Neuronal stem cell (in vitro differentiated cells): Measurements from ENCODE around the gene LENG1.

Experiments used
- DNase-seq: peaks from one replicate; pipeline ENCODE4 v3.0.0-alpha.2; 2013; ENCODE audit warnings: low spot score
- H2AFZ ChIP-seq: one replicate; pipeline ENCODE4 v1.6.1; 2013; ENCODE audit warnings: mild to moderate bottlenecking, low read length, inconsistent platforms
- H2AK5ac ChIP-seq: 2 replicates; pipeline ENCODE4 v1.6.1; 2013; ENCODE audit warnings: low read depth, mild to moderate bottlenecking, inconsistent platforms, low read length, moderate library complexity, mixed read lengths
- H2BK120ac ChIP-seq: 2 replicates; pipeline ENCODE4 v1.6.1; 2013; ENCODE audit warnings: low read depth, mild to moderate bottlenecking, inconsistent platforms, low read length, moderate library complexity, mixed read lengths
- H2BK12ac ChIP-seq: one replicate; pipeline ENCODE4 v1.6.1; 2013; ENCODE audit warnings: low read length, inconsistent platforms
- H2BK15ac ChIP-seq: 2 replicates; pipeline ENCODE4 v1.6.1; 2013; ENCODE audit warnings: mild to moderate bottlenecking, low read length, inconsistent platforms, mixed read lengths
- H2BK5ac ChIP-seq: one replicate; pipeline ENCODE4 v1.6.1; 2013; ENCODE audit warnings: inconsistent platforms, mild to moderate bottlenecking, low read length, moderate library complexity
- H3K14ac ChIP-seq: one replicate; pipeline ENCODE4 v1.6.1; 2013; ENCODE audit warnings: low read length, inconsistent platforms
- H3K18ac ChIP-seq: 2 replicates; pipeline ENCODE4 v1.6.1; 2013; ENCODE audit warnings: low read length, inconsistent platforms
- H3K23ac ChIP-seq: 2 replicates; pipeline ENCODE4 v1.6.1; 2013; ENCODE audit warnings: low read depth, mild to moderate bottlenecking, mixed read lengths, low read length, inconsistent platforms; ENCODE audit not compliant: poor library complexity
- H3K27ac ChIP-seq: replicated peaks from 3 replicates; pipeline ENCODE4 v1.5.1; 2013; ENCODE audit warnings: low read length, inconsistent platforms
- H3K27me3 ChIP-seq, 3 experiments: 2 replicates each; pipeline ENCODE4 v1.6.1; 2013; ENCODE audit warnings: low read length in 3 of 3, mild to moderate bottlenecking in 2 of 3, inconsistent platforms in 1 of 3, low read depth in 1 of 3, mixed read lengths in 1 of 3, moderate library complexity in 1 of 3; ENCODE audit not compliant: control insufficient read depth in 3 of 3, insufficient read depth in 3 of 3
- H3K36me3 ChIP-seq, 2 donors: replicated peaks in 1 of 2; 2 replicates each; pipeline ENCODE4 v1.6.1; 2013; ENCODE audit warnings: low read length in 2 of 2; ENCODE audit not compliant: control insufficient read depth in 2 of 2, insufficient read depth in 2 of 2
- H3K4ac ChIP-seq: 2 replicates; pipeline ENCODE4 v1.6.1; 2013; ENCODE audit warnings: inconsistent platforms, mild to moderate bottlenecking, low read length, moderate library complexity
- H3K4me1 ChIP-seq, 2 donors: 1 replicate in 1 of 2; 2 replicates in 1 of 2; pipeline ENCODE4 v1.6.1; 2013; ENCODE audit warnings: low read length in 2 of 2, low read depth in 1 of 2; ENCODE audit not compliant: control insufficient read depth in 2 of 2, insufficient read depth in 1 of 2
- H3K4me2 ChIP-seq: one replicate; pipeline ENCODE4 v1.6.1; 2013; ENCODE audit warnings: mild to moderate bottlenecking, low read length, inconsistent platforms; ENCODE audit not compliant: insufficient read depth, poor library complexity, severe bottlenecking
- H3K4me3 ChIP-seq, 2 donors: 2 replicates each; pipeline ENCODE4 v1.5.1; 2013; ENCODE audit warnings: low read length in 2 of 2, mild to moderate bottlenecking in 2 of 2, inconsistent platforms in 1 of 2, moderate library complexity in 1 of 2
- H3K79me1 ChIP-seq: one replicate; pipeline ENCODE4 v1.6.1; 2013; ENCODE audit warnings: low read depth, mild to moderate bottlenecking, inconsistent platforms, low read length, moderate library complexity
- H3K9ac ChIP-seq: one replicate; pipeline ENCODE4 v1.6.1; 2013; ENCODE audit warnings: mild to moderate bottlenecking, low read depth, low read length, inconsistent platforms; ENCODE audit not compliant: poor library complexity
- H3K9me3 ChIP-seq, 2 donors: replicated peaks in 1 of 2; 2 replicates each; pipeline versions ENCODE3 to v1.6.1; 2013; ENCODE audit warnings: low read length in 2 of 2, mild to moderate bottlenecking in 2 of 2, inconsistent platforms in 1 of 2, low read depth in 1 of 2, mixed read lengths in 1 of 2, moderate library complexity in 1 of 2; ENCODE audit not compliant: control insufficient read depth in 2 of 2, insufficient read depth in 1 of 2
- H4K8ac ChIP-seq: one replicate; pipeline ENCODE4 v1.6.1; 2013; ENCODE audit warnings: low read depth, mild to moderate bottlenecking, inconsistent platforms, low read length, moderate library complexity
- H4K91ac ChIP-seq: one replicate; pipeline ENCODE4 v1.6.1; 2013; ENCODE audit warnings: low read length, low read depth, mild to moderate bottlenecking, inconsistent platforms; ENCODE audit not compliant: poor library complexity
- WGBS, 2 donors: extraction: QIAGEN DNeasy Blood & Tissue Kit; methylation state at CpG; one replicate each; pipeline ENCODE4 v1.1.7; 2013; ENCODE audit warnings: missing lambda C conversion rate in 2 of 2, mixed read lengths in 1 of 2; ENCODE audit not compliant: insufficient read length in 2 of 2, insufficient replicate concordance in 1 of 2; ENCODE audit errors: extremely low coverage in 2 of 2; 5-methylcytosine and 5-hydroxymethylcytosine counted together

The LENG1 gene

GRCh38 chr19:54114340-54115108 lies 45.0 kb downstream of the LENG1 start:
- H4K91ac ChIP-seq = no peak overlapping the region
- H4K8ac ChIP-seq = no peak overlapping the region
- peak overlapping the region; percentile 92 for H2AFZ ChIP-seq
- H3K27me3 ChIP-seq = no peaks in the 10 kb centered on the region
- peak overlapping the region; percentile 48 for H3K23ac ChIP-seq
- WGBS, 2 donors = no CpG with 5 or more reads among the region's 28 CpGs
- peaks cover 21 to 52% of the 10 kb centered on the region in 2 donors for H3K36me3 ChIP-seq
- H2BK12ac ChIP-seq = no peak overlapping the region
- DNase-seq = no peak
- peak overlapping the region; percentile 71 for H2BK5ac ChIP-seq
- H3K4me2 ChIP-seq = peak overlapping the region; percentile 80
- peak overlapping the region; percentile 10 for H2AK5ac ChIP-seq
- H3K18ac ChIP-seq = peak overlapping the region; percentile 27
- no peak overlapping the region for H3K27ac ChIP-seq
- no peak overlapping the region for H2BK120ac ChIP-seq
- no peak overlapping the region for H3K4ac ChIP-seq
- H3K79me1 ChIP-seq = peaks cover 11% of the 10 kb centered on the region
- H3K9me3 ChIP-seq = no peaks in the 10 kb centered on the region
- H3K4me3 ChIP-seq = peak overlapping the region; percentile 64 to 91
- peak overlapping the region; percentile 79 for H3K9ac ChIP-seq
- no peak overlapping the region for H2BK15ac ChIP-seq
- no peak overlapping the region for H3K14ac ChIP-seq
- peaks cover 3 to 4% of the 10 kb centered on the region in 2 donors for H3K4me1 ChIP-seq

- Histone ChIP-seq H2BK120ac (no peak overlapping the region), H2BK12ac (no peak overlapping the region), H3K14ac (no peak overlapping the region), H2BK5ac (no peak overlapping the region), H3K9me3 (no peaks in the 10 kb centered on the region), H4K8ac (no peak overlapping the region), H2AK5ac (no peak overlapping the region), H2AFZ (no peak overlapping the region), H2BK15ac (no peak overlapping the region), H3K4me1 (no peaks in the 10 kb centered on the region), H4K91ac (no peak overlapping the region), H3K36me3 (peaks cover 48 to 78% of the 10 kb centered on the region in 2 donors), H3K4me2 (no peak overlapping the region), H3K9ac (no peak overlapping the region), H3K27ac (no peak overlapping the region), H3K18ac (no peak overlapping the region), H3K27me3 (no peaks in the 10 kb centered on the region), H3K23ac (peak overlapping the region; percentile 73), H3K4ac (no peak overlapping the region), H3K4me3 (no peak overlapping the region), H3K79me1 (peaks cover 3% of the 10 kb centered on the region)
- DNase-seq = no peak
- WGBS, 2 donors = no CpG with 5 or more reads among the region's 6 CpGs
Measured at GRCh38 chr19:54109651-54110050, 49.9 kb downstream of the LENG1 start.

- Histone ChIP-seq H3K79me1 (peaks cover 1% of the 10 kb centered on the region), H3K27me3 (no peaks in the 10 kb centered on the region), H2BK15ac (no peak overlapping the region), H3K4me1 (no peaks in the 10 kb centered on the region), H4K91ac (no peak overlapping the region), H3K4me2 (no peak overlapping the region), H3K23ac (no peak overlapping the region), H2BK120ac (no peak overlapping the region), H2BK12ac (no peak overlapping the region), H2BK5ac (peak overlapping the region; percentile 78), H3K14ac (no peak overlapping the region), H4K8ac (peak overlapping the region; percentile 48), H3K36me3 (peaks cover 48 to 72% of the 10 kb centered on the region in 2 donors), H2AFZ (no peak overlapping the region), H3K4me3 (no peak overlapping the region), H3K9ac (no peak overlapping the region), H3K18ac (no peak overlapping the region), H3K9me3 (no peaks in the 10 kb centered on the region), H3K27ac (no peak overlapping the region), H2AK5ac (no peak overlapping the region), H3K4ac (no peak overlapping the region)
- no CpG with 5 or more reads among the region's 7 CpGs for WGBS, 2 donors
- no peak for DNase-seq
Measured at GRCh38 chr19:54108496-54108895, 51.0 kb downstream of the LENG1 start.

- Histone ChIP-seq H3K4ac (no peak overlapping the region), H3K27ac (no peak overlapping the region), H3K9ac (no peak overlapping the region), H2AFZ (no peak overlapping the region), H2BK120ac (no peak overlapping the region), H3K4me2 (no peak overlapping the region), H2BK15ac (no peak overlapping the region), H3K23ac (no peak overlapping the region), H3K79me1 (peaks cover 2% of the 10 kb centered on the region), H2AK5ac (no peak overlapping the region), H3K9me3 (no peaks in the 10 kb centered on the region), H3K4me1 (peaks cover 0 to under 1% of the 10 kb centered on the region in 2 donors), H3K14ac (no peak overlapping the region), H3K36me3 (peaks cover 45 to 67% of the 10 kb centered on the region in 2 donors), H2BK12ac (no peak overlapping the region), H4K8ac (peak overlapping the region; percentile 48), H3K4me3 (no peak overlapping the region), H3K27me3 (no peaks in the 10 kb centered on the region), H3K18ac (no peak overlapping the region), H2BK5ac (peak overlapping the region; percentile 78), H4K91ac (no peak overlapping the region)
- DNase-seq = no peak
- no CpG with 5 or more reads among the region's 21 CpGs for WGBS, 2 donors
Measured at GRCh38 chr19:54107876-54108490, 51.5 kb downstream of the LENG1 start.
